KG1 (cell line): ENCODE data around the gene ADRB2.

Experiments
- DNase-seq: peaks from one replicate; lab custom pipeline; 2025; lab: John Stamatoyannopoulos, UW

The ADRB2 gene

GRCh38 chr5:148831590-148832565 is 5.5 kb downstream of the ADRB2 start:
- DNase-seq: no peak

DNA sequence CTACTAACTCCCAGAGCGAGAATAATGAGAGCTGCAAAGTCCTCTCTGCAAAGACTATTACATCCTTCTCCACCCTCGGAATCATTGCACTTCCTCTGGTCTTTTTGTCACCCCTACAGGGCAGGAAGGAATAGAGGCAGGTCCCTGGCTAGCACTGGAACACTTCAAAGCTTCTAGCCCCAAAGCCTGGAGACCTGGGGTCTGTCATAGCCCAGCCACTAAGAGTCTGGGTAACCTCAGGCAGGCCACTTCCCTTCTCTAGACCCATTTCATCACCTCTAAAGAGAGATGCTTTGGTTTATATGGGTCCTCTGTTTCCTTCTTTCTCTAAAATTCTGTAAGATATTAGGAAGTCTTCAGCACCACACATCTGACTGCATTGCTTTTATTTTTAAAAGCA is 6.7 kb downstream of the ADRB2 start:
- DNase-seq: no peak

DNA sequence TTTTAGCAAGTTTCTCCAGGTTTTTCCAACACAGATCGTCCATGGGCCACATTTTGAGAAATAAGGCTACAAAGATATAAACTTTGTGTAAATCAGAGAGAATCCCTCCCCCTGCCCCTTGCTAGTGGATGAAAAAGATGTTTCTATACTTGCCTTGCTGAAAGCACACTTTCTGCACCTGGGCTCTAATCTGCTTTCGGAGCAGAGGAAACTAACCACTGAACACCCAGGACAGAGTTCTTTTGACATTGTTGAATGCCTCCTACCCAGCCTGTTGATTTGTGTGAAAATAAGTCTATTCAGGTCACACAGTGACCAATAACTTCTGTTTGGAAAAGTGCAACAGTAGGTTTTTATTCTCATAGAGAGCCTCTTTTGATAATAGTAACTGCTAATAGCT is 7.5 kb downstream of the ADRB2 start:
- no peak for DNase-seq

GRCh38 chr5:148834689-148835088 is 8.3 kb downstream of the ADRB2 start:
- DNase-seq: no peak

DNA sequence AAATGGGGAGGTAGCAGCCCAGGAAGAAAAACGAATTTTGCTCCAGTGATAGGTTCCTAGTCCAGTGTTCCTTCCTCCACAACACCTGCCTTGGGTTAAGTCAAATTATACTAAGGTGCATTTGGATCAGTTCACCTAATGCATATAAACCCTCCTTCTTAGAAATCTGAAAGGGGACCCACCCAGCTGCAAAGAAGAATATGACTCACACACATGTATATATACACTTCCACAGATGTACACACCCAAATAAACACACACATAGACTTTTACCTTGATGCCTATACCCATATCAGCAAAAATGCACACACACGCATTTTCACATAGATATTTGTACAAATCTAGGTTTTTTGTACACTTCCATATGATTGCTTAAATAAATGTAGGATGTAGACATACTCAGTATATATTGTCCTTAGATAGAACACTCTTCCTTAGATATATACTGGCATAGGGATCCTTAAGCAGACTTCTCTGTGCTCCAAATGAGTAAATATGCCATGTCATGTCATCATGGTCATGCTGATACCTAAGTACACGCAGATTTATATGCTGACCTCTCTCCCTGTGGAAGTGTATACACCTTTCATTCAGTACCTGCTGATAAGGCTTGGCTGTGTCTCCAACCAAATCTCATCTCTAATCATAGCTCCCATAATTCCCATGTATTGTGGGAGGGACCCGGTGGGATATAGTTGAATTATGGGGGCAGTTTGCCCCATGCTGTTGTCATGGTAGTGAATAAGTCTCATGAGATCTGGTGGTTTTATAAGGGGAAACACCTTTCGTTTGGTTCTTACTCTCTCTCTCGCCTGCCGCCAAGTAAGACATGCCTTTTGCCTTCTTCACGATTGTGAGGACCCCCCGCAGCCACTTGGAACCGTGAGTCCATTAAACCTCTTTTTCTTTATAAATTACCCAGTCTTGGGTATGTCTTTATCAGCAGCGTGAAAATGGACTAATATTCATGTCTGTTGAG is 10.2 kb downstream of the ADRB2 start:
- DNase-seq: no peak

GRCh38 chr5:148837383-148837782 is 11.0 kb downstream of the ADRB2 start:
- no peak for DNase-seq

DNA sequence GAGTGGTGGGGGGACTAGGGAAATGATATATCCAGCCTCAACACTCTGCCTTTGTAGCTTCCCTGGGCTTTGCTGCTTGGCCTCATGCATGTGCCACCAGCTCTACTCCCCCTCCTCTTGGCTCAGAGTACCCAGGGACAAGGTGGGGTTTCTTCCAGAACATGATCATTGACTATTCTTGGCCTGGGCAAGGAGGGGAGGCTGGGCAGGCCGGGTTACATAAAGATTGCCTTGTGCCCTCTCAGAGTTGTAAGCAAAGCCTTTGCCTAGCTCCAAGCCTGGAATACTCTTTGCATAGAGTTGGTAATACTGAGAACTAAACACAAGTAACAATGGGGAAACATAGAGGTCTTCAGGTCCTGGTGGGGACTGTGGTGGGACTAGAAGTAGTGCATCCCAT is 11.9 kb downstream of the ADRB2 start:
- DNase-seq: no peak

- no peak for DNase-seq
Measured at GRCh38 chr5:148839960-148840359, 13.5 kb downstream of the ADRB2 start.

DNA sequence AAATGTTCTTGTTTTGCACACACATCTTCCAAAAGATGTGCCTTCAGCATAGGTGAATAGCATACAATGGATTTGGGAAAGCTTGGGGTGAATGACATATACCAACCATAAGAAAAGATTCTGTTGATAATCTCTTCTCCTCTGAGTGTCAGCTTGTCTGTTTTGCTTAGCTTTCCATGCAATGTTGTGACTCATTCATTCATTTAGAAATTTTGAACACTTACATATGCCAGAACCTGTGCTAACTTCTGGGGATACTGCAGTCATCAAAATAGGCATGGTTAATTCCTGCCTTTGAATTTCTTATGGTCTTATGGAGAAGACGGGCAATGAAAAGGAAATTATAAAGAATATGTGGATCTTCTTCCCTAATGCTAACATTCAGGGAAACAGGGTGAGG is 14.1 kb downstream of the ADRB2 start:
- no peak for DNase-seq

DNA sequence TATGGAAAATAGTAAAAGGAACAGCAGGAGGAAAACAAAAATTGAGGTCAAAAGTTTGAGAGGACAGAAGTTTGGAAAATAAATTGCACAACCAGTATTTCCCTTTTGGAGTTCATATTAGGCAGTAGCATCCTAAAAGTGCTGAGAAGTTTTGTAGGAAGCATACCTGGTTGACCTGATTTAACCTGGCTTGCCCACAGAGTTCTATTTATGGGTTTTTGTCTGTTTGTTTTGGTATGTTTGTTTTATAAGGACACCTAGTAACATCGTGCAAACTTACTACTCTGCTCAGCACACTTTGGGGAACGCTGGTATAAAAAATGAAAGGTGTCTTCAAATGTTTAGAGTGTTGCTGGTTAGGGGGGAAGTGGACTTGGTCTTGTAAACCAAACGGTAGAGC is 15.1 kb downstream of the ADRB2 start:
- DNase-seq: no peak

- DNase-seq: no peak
Measured at GRCh38 chr5:148842161-148842560, 15.8 kb downstream of the ADRB2 start.

GRCh38 chr5:148843510-148844318 is 17.3 kb downstream of the ADRB2 start:
- no peak for DNase-seq

DNA sequence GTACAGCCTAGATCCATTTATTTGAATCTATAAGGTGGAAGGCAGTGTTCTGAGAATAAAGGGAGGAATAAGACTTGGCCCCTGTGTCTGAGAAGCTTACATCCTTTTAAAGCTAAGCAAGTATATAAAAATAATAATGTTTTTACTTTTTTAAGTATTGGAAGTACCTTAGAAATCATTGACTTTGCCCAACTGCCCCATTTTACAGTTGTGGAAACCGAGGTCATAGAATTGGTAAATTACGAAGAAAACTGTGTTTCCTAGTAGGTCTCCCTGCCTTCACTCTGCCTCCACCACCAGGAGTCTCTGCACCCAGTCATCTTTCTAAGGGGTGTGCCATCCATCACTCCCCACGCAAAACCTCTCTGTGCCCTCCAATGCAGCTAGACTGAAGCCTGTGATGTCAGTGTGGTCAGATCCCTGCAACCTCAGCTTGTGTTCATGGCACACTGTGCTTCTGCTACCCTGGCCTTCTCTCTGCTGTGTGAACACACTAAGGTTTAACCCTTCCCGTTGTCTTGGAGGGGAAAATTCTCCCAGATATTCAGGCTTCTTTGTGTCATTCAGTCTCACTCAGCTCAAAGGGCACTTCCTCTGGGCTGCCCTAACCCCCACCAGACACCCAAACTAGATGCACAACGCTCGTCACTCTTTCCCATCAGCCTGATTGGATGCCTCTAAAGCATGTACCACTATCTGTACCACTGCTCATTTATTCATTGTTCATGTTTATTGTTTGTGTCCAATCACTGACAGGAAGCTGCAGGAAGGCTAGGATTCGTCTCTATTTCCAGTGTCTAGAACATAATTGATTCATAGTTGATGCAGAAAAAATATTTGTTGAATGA is 18.2 kb downstream of the ADRB2 start:
- no peak for DNase-seq

GRCh38 chr5:148846930-148847329 is 20.5 kb downstream of the ADRB2 start:
- DNase-seq: no peak

DNA sequence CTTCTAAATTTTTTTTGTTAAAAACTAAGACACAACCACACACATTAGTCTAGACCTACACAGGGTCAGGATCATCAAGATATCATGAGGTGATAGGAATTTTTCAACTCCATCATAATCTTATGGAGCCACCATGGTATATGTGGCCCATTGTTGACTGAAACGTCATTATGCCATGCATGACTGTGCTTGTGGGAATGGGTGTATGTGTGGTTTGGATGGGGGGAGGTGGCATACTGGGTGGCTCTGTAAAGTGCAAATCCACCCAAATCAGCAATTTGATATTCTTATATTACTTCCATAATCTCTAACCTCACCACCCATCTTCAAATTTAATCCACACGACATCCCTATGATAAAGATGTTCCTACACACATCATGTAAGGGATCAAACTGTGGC is 21.0 kb downstream of the ADRB2 start:
- DNase-seq: no peak

GRCh38 chr5:148848393-148849031 is 22.1 kb downstream of the ADRB2 start:
- DNase-seq: no peak

DNA sequence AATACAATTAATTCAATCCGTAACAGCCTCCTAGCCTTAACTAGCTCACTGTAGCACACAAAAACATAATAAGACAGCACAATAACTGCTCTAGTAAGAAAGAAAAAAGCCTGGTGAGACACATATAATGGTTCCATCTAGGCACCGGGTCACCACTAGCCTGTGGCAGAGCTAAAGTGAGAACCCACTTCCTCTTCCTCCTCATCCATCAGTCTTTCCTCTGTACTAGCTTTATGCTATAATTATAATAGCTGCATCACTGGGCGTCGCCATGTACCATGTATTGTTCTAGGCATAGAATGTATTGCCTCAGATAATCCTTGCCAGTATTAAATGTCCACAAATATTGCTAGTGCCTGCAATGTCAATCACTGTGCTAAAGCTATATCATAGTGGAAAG is 23.1 kb downstream of the ADRB2 start:
- peak; percentile 1 for DNase-seq

GRCh38 chr5:148850836-148851235 is 24.4 kb downstream of the ADRB2 start:
- DNase-seq: no peak

DNA sequence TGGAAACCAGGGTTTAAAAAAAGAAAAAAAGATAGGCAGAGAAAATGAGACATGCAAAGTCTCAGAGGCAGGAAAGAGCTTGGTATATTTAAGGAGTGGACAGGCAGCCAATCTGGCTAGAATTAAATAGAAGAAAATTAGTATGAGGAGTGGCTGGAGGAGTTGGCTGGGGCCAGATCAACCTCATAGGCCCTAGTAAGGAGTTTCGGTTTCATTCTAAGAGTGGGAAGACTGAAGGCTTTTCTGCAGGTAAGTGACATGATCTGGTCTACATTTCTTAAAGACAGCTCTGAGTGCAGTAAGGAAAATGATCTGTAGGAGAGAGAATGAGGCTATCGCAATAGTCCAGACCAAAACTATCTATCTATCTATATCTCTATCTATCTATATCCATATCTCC is 27.5 kb downstream of the ADRB2 start:
- DNase-seq: no peak

DNA sequence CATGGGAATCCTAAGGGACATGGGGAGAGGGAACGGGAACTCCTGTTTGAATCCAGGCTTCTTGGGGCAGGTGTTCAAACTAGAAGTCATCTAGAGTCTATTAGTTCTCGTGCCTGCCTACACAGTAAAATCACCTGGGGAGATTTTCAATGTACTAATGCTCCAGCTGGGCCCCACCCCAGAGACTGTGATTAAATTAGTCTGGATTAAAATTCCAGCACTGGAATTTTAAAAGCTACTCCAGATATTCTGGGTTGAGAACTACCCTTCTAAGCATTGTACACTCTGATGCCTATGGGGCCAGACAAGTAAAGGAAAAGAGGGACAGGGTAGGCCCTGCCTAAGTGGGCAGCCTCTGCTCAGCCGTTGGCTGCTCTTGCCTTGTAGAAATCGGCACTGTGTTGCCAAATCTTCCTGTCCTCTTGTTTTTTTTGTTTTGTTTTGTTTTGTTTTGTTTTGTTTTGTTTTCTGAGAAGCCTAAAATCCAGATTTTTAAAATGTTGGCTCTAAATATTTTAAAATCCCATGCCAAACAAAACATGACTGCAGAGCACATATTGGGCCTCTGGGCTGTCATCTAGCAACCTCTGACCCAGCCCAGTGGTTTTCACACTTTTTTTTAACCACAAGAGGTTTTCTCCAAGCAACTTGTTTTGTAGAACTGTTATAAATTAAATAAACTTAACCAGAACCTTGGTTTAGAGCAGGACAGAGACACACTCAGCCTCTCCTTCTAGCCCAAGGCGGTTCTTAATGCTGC is 29.0 kb downstream of the ADRB2 start:
- no peak for DNase-seq
